22Rv1 (cell line): ENCODE measurements around the gene APBB1.

Source experiments
- H3K27ac ChIP-seq: fragments of 450-650 bp; 2 replicates; pipeline ENCODE4 v1.5.1; 2017
- CTCF ChIP-seq: fragments of 450-650 bp; IDR thresholded peaks from 2 replicates; pipeline ENCODE4 v1.5.1; 2017; ENCODE audit warnings: mild to moderate bottlenecking
- ZFX ChIP-seq: fragments of 450-650 bp; IDR thresholded peaks from 2 replicates; pipeline ENCODE4 v1.6.1; 2017; ENCODE audit warnings: antibody characterized with exemption, borderline replicate concordance

APBB1 gene

GRCh38 chr11:6417907-6418556 is 862 bp downstream of the APBB1 start:
- H3K27ac ChIP-seq = no peak overlapping the region
- TF ChIP-seq ZFX = no peak
- no peak for TF ChIP-seq CTCF

- H3K27ac ChIP-seq = no peak overlapping the region
- TF ChIP-seq ZFX = no peak
- no peak for TF ChIP-seq CTCF
These were observed 3.1 kb downstream of the APBB1 start for GRCh38 chr11:6415797-6416196.

GRCh38 chr11:6414874-6415328 is 4.0 kb downstream of the APBB1 start:
- no peak overlapping the region for H3K27ac ChIP-seq
- no peak for TF ChIP-seq ZFX

- no peak for TF ChIP-seq ZFX
- no peak for TF ChIP-seq CTCF
- no peak overlapping the region for H3K27ac ChIP-seq
These were observed 5.1 kb downstream of the APBB1 start for GRCh38 chr11:6413791-6414201.

GRCh38 chr11:6411594-6412031 is 7.3 kb downstream of the APBB1 start:
- no peak overlapping the region for H3K27ac ChIP-seq
- TF ChIP-seq ZFX (no peak), CTCF (no peak)

- TF ChIP-seq CTCF = no peak
- no peak for TF ChIP-seq ZFX
- no peak overlapping the region for H3K27ac ChIP-seq
These were observed 8.0 kb downstream of the APBB1 start for GRCh38 chr11:6410695-6411430.

GRCh38 chr11:6406370-6406769 is 12.5 kb downstream of the APBB1 start:
- TF ChIP-seq ZFX = no peak
- no peak for TF ChIP-seq CTCF
- H3K27ac ChIP-seq = no peak overlapping the region
